ENCODE results near the gene CCDC70.
A peak's percentile ranks its signal among the peaks of the same experiment; 100 is the strongest.

CCDC70 gene

GRCh38 chr13:51869916-51870315 is 8.1 kb downstream of the CCDC70 start:
- no peak for DNase-seq (ENCODE audit: low spot score)
- in situ Hi-C loops (cut with MboI; ENCODE audit: low pct_unique_long_range_greater_than_20kb, low sequenced_read_pairs, unreplicated experiment), result no loop called here
- TF ChIP-seq, protein P1, sequence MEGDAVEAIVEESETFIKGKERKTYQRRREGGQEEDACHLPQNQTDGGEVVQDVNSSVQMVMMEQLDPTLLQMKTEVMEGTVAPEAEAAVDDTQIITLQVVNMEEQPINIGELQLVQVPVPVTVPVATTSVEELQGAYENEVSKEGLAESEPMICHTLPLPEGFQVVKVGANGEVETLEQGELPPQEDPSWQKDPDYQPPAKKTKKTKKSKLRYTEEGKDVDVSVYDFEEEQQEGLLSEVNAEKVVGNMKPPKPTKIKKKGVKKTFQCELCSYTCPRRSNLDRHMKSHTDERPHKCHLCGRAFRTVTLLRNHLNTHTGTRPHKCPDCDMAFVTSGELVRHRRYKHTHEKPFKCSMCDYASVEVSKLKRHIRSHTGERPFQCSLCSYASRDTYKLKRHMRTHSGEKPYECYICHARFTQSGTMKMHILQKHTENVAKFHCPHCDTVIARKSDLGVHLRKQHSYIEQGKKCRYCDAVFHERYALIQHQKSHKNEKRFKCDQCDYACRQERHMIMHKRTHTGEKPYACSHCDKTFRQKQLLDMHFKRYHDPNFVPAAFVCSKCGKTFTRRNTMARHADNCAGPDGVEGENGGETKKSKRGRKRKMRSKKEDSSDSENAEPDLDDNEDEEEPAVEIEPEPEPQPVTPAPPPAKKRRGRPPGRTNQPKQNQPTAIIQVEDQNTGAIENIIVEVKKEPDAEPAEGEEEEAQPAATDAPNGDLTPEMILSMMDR (IDR thresholded peaks at IDR 0.05; ENCODE audit: extremely low read depth, insufficient read depth, missing control alignments), result no peak

DNA sequence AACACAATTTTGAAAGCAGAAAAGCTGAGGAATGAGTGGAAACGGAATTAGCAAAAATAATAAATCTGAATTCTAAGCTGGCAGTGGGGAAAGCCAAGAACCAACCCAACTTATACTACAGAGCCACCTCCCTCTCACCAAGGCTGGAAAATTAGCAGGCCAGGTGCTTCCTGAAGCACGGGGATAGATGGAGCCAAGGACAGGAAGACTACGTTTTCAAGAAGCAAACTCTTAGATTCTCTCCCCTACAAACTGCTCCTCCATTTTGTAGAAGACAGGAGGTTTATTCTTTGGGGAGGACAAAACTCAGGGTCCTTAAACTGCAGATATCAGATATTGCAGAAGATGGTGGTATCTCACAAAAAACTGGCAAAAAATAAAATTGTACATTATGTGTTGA is 8.8 kb downstream of the CCDC70 start:
- TF ChIP-seq, protein P1 (IDR thresholded peaks at IDR 0.05; ENCODE audit: extremely low read depth, insufficient read depth, missing control alignments), result no peak
- no peak for DNase-seq (ENCODE audit: low spot score)
- in situ Hi-C loops (cut with MboI; ENCODE audit: low pct_unique_long_range_greater_than_20kb, low sequenced_read_pairs, unreplicated experiment), result no loop called here

DNA sequence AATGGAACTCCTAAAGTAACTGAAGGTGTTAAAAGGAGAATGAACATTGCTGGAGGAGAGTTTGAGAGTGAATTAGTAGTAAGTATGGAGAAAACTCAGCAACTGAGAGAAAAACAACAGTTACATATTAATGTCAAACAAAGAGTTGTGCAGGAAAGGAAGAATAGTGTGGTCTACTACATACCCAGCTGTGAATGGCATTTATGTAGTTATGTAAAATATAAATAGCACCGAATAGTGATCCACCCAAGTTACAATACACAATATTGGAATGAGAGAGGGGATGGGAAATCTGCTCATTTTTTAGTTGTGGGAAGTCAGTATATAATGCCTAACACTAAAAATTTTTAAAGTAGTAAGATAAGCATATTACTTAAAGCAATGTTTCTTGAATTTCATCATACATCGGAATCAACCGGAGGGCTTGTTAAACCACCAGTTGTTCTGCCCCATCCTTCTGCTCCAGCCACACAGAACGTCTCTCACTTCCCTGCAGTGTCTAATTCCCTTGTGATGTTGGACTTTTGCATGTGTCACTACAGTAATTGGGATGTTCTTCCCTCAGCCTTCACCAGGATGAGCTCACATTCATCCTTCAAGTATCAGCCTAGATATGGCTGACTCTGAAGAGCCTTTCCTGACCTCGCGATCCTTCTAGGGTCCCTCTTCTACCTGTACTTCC is 11.5 kb downstream of the CCDC70 start:
- in situ Hi-C loops (cut with MboI; ENCODE audit: low pct_unique_long_range_greater_than_20kb, low sequenced_read_pairs, unreplicated experiment), result no loop called here
- TF ChIP-seq, protein P1 (IDR thresholded peaks at IDR 0.05; ENCODE audit: extremely low read depth, insufficient read depth, missing control alignments), result no peak
- no peak for DNase-seq (ENCODE audit: low spot score)

GRCh38 chr13:51873837-51874236 is 12.1 kb downstream of the CCDC70 start:
- in situ Hi-C loops (cut with MboI; ENCODE audit: low pct_unique_long_range_greater_than_20kb, low sequenced_read_pairs, unreplicated experiment), result no loop called here
- TF ChIP-seq, protein P1 (IDR thresholded peaks at IDR 0.05; ENCODE audit: extremely low read depth, insufficient read depth, missing control alignments), result no peak
- no peak for DNase-seq (ENCODE audit: low spot score)

GRCh38 chr13:51874651-51875050 is 12.9 kb downstream of the CCDC70 start:
- no peak for DNase-seq (ENCODE audit: low spot score)
- in situ Hi-C loops (cut with MboI; ENCODE audit: low pct_unique_long_range_greater_than_20kb, low sequenced_read_pairs, unreplicated experiment), result no loop called here
- TF ChIP-seq, protein P1 (IDR thresholded peaks at IDR 0.05; ENCODE audit: extremely low read depth, insufficient read depth, missing control alignments), result no peak

GRCh38 chr13:51879133-51879532 is 17.4 kb downstream of the CCDC70 start:
- TF ChIP-seq, protein P1 (IDR thresholded peaks at IDR 0.05; ENCODE audit: extremely low read depth, insufficient read depth, missing control alignments), result no peak
- in situ Hi-C loops (cut with MboI; ENCODE audit: low pct_unique_long_range_greater_than_20kb, low sequenced_read_pairs, unreplicated experiment), result no loop called here
- DNase-seq (ENCODE audit: low spot score), result peak; percentile 28

Measured in GM13977 (cell line).